GM18519 (cell line): Measurements from ENCODE around the gene CCDC85C.
A peak's percentile ranks its signal among the peaks of the same experiment; 100 is the strongest.

Source experiments
- ATAC-seq: cut with Tn5 transposase; IDR thresholded peaks from one replicate; pipeline ENCODE4 v1.9.1; 2021; ENCODE audit warnings: mild to moderate bottlenecking, moderate library complexity; ENCODE audit not compliant: unreplicated experiment, low FRiP score

The CCDC85C gene

GRCh38 chr14:99497341-99497740 is 106.7 kb downstream of the CCDC85C start:
- no peak for ATAC-seq

- no peak for ATAC-seq
Observed at GRCh38 chr14:99484106-99484505, 119.9 kb downstream of the CCDC85C start.

- no peak for ATAC-seq
Observed at GRCh38 chr14:99481745-99482099, 122.3 kb downstream of the CCDC85C start.

- peak; percentile 83 for ATAC-seq
Observed at GRCh38 chr14:99480917-99481744, 122.9 kb downstream of the CCDC85C start, which contains the start of gene CCNK. CCNK (plus strand) TSS chr14:99481409; CDS start chr14:99492678, 11,269 bp downstream.

- ATAC-seq = peak; percentile 1
Observed at GRCh38 chr14:99479906-99480869, 123.8 kb downstream of the CCDC85C start, which contains the start of gene SETD3. SETD3 (minus strand) TSS chr14:99480859; CDS start chr14:99465805, 15,054 bp downstream.

GRCh38 chr14:99479160-99479905 is 124.7 kb downstream of the CCDC85C start:
- no peak for ATAC-seq

GRCh38 chr14:99478128-99478527 is 125.9 kb downstream of the CCDC85C start:
- ATAC-seq = no peak

GRCh38 chr14:99476864-99477263 is 127.1 kb downstream of the CCDC85C start:
- no peak for ATAC-seq

GRCh38 chr14:99475660-99476059 is 128.3 kb downstream of the CCDC85C start:
- no peak for ATAC-seq

- ATAC-seq = no peak
Observed at GRCh38 chr14:99475179-99475578, 128.8 kb downstream of the CCDC85C start.

- ATAC-seq = no peak
Observed at GRCh38 chr14:99473458-99473857, 130.5 kb downstream of the CCDC85C start.

GRCh38 chr14:99472937-99473336 is 131.1 kb downstream of the CCDC85C start:
- no peak for ATAC-seq

GRCh38 chr14:99471731-99472130 is 132.3 kb downstream of the CCDC85C start:
- ATAC-seq = no peak

GRCh38 chr14:99468836-99469592 is 135.0 kb downstream of the CCDC85C start:
- ATAC-seq = no peak

GRCh38 chr14:99468081-99468480 is 135.9 kb downstream of the CCDC85C start:
- ATAC-seq = no peak

- ATAC-seq = no peak
Observed at GRCh38 chr14:99467336-99468078, 136.5 kb downstream of the CCDC85C start.

- no peak for ATAC-seq
Observed at GRCh38 chr14:99466758-99467157, 137.2 kb downstream of the CCDC85C start.

- no peak for ATAC-seq
Observed at GRCh38 chr14:99465288-99465687, 138.7 kb downstream of the CCDC85C start.

GRCh38 chr14:99463974-99464373 is 140.0 kb downstream of the CCDC85C start:
- no peak for ATAC-seq
